Measurements from ENCODE around the gene CRPPA.

CRPPA gene

GRCh38 chr7:16422917-16423316 lies 1.6 kb upstream of the CRPPA start:
- H3K27ac ChIP-seq (ENCODE audit: low read depth, low read length): no peak overlapping the region
- no peaks in the 10 kb centered on the region for H3K36me3 ChIP-seq (ENCODE audit: control insufficient read depth, insufficient read depth, low read length)
- H3K4me3 ChIP-seq (ENCODE audit: low read depth, low read length): no peak overlapping the region
- peaks cover 21% of the 10 kb centered on the region for H3K27me3 ChIP-seq (ENCODE audit: control insufficient read depth, insufficient read depth, low read length)
- no peaks in the 10 kb centered on the region for H3K9me3 ChIP-seq (ENCODE audit: control insufficient read depth, insufficient read depth, low read length)
- no peak overlapping the region for H3K9ac ChIP-seq (ENCODE audit: low read depth, low read length)
- peaks cover 12% of the 10 kb centered on the region for H3K4me1 ChIP-seq (ENCODE audit: control insufficient read depth, insufficient read depth, low read length)

DNA sequence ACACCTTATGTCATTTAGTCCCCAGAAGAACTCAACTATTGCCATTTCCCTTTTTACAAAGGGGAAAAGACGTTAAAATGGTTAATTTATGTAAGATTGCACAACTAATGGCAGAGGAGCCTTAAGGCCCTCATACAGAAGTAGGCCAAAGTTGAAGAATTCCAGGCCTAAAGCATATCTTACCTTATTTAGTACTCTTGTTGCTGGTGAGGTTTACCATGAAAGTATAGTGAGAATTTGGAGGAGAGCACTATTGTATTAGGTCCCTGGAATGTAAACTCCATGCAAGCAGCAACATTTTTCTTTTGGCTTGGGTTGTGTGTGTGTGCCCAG lies 731 bp upstream of the CRPPA start:
- Histone ChIP-seq H3K27ac (ENCODE audit: low read depth, low read length) (peak overlapping the region; percentile 40), H3K4me1 (ENCODE audit: control insufficient read depth, insufficient read depth, low read length) (peaks cover 12% of the 10 kb centered on the region), H3K9ac (ENCODE audit: low read depth, low read length) (no peak overlapping the region), H3K36me3 (ENCODE audit: control insufficient read depth, insufficient read depth, low read length) (no peaks in the 10 kb centered on the region), H3K27me3 (ENCODE audit: control insufficient read depth, insufficient read depth, low read length) (peaks cover 21% of the 10 kb centered on the region), H3K9me3 (ENCODE audit: control insufficient read depth, insufficient read depth, low read length) (no peaks in the 10 kb centered on the region), H3K4me3 (ENCODE audit: low read depth, low read length) (peak overlapping the region; percentile 67; the same call in 1 of the 2 replicates)

DNA sequence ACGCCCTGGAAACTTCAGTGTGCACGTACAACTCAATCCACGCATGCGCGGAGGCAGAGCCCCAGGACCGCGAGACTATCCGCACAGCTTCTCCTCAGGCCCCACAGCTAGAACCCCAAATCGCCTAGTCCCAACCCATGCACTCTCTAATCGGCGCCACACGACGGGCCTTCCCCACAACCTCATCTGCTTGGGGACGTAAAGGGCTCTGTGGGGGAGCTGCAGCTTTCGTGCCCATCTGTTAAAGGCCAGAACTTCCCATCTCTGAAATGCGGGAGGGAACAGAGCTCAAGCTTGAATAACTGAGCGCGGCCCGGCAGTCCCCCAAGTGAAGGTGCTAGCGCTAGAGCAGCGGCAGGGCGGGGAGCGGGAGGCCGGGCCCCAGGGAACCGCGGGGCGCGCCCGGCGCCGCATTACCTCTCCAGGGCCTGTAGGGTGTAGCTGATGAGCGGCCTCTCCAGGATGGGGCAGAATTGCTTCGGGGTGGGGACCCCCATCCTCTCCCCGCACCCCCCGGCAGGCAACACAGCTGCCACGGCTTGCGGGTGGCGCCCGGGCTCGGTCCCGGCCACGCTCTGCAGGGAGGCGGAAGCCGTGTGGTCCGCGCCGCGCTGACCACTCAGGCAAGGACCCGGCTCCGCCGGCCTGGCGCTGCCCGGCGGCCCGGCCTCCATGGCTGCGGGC lies 547 bp downstream of the CRPPA start:
- Histone ChIP-seq H3K27me3 (ENCODE audit: control insufficient read depth, insufficient read depth, low read length) (peaks cover 21% of the 10 kb centered on the region), H3K9me3 (ENCODE audit: control insufficient read depth, insufficient read depth, low read length) (no peaks in the 10 kb centered on the region), H3K27ac (ENCODE audit: low read depth, low read length) (peak overlapping the region; percentile 73), H3K4me1 (ENCODE audit: control insufficient read depth, insufficient read depth, low read length) (peaks cover 12% of the 10 kb centered on the region), H3K36me3 (ENCODE audit: control insufficient read depth, insufficient read depth, low read length) (no peaks in the 10 kb centered on the region), H3K4me3 (ENCODE audit: low read depth, low read length) (peak overlapping the region; percentile 67), H3K9ac (ENCODE audit: low read depth, low read length) (peak overlapping the region; percentile 64)

GRCh38 chr7:16420329-16420648 lies 1.0 kb downstream of the CRPPA start:
- no peaks in the 10 kb centered on the region for H3K36me3 ChIP-seq (ENCODE audit: control insufficient read depth, insufficient read depth, low read length)
- peaks cover 21% of the 10 kb centered on the region for H3K27me3 ChIP-seq (ENCODE audit: control insufficient read depth, insufficient read depth, low read length)
- H3K4me3 ChIP-seq (ENCODE audit: low read depth, low read length): peak overlapping the region; percentile 67
- no peaks in the 10 kb centered on the region for H3K9me3 ChIP-seq (ENCODE audit: control insufficient read depth, insufficient read depth, low read length)
- H3K9ac ChIP-seq (ENCODE audit: low read depth, low read length): no peak overlapping the region; the same call in 1 of the 2 replicates
- no peak overlapping the region for H3K27ac ChIP-seq (ENCODE audit: low read depth, low read length)
- peaks cover 12% of the 10 kb centered on the region for H3K4me1 ChIP-seq (ENCODE audit: control insufficient read depth, insufficient read depth, low read length)

DNA sequence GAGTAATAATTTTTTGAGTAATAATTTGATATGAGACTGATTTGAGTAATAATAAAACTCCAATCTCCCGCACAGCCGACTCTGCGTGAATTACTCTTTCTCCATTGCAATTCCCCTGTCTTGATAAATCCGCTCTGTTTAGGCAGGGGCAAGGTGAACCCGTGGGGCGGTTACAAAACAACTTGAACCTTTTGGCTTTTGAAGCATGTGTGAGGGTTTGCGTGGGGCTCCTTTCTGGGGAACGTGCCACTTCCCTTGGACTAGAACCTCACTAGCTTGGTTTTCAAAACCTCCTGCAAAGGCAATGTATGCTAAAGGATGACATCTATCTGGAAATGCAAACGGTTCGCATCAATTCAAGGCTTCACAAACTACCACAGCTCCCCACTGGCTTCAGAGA lies 1.5 kb downstream of the CRPPA start:
- H3K4me1 ChIP-seq (ENCODE audit: control insufficient read depth, insufficient read depth, low read length): peaks cover 12% of the 10 kb centered on the region

DNA sequence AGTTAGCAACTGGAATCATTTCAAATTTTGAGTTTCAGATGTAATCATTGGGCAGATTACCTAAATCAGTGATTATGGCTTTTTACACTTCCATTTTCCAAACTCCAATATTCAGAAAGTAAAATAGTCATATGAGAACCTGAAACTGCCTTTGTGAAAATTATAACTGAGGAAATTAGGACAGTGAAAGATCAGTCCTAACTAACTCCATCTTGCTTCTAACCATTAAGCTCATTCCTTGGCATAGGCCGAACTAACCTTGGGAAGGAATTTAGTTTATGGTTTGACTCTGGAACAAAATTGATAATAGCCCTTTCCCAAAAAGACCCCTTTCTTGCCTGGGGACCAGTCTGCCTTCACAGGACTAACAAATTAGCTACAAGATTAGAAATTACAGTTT lies 2.2 kb downstream of the CRPPA start:
- no peaks in the 10 kb centered on the region for H3K36me3 ChIP-seq (ENCODE audit: control insufficient read depth, insufficient read depth, low read length)
- no peak overlapping the region for H3K4me3 ChIP-seq (ENCODE audit: low read depth, low read length)
- no peaks in the 10 kb centered on the region for H3K9me3 ChIP-seq (ENCODE audit: control insufficient read depth, insufficient read depth, low read length)
- H3K27me3 ChIP-seq (ENCODE audit: control insufficient read depth, insufficient read depth, low read length): peaks cover 21% of the 10 kb centered on the region
- peaks cover 12% of the 10 kb centered on the region for H3K4me1 ChIP-seq (ENCODE audit: control insufficient read depth, insufficient read depth, low read length)
- no peak overlapping the region for H3K9ac ChIP-seq (ENCODE audit: low read depth, low read length)
- H3K27ac ChIP-seq (ENCODE audit: low read depth, low read length): no peak overlapping the region

More for the DNA sequence above, 1.5 kb downstream of the CRPPA start:
- H3K27me3 ChIP-seq (ENCODE audit: control insufficient read depth, insufficient read depth, low read length): peaks cover 21% of the 10 kb centered on the region
- peak overlapping the region; percentile 67 for H3K4me3 ChIP-seq (ENCODE audit: low read depth, low read length)
- H3K27ac ChIP-seq (ENCODE audit: low read depth, low read length): no peak overlapping the region
- H3K36me3 ChIP-seq (ENCODE audit: control insufficient read depth, insufficient read depth, low read length): no peaks in the 10 kb centered on the region
- no peak overlapping the region for H3K9ac ChIP-seq (ENCODE audit: low read depth, low read length)
- no peaks in the 10 kb centered on the region for H3K9me3 ChIP-seq (ENCODE audit: control insufficient read depth, insufficient read depth, low read length)

DNA sequence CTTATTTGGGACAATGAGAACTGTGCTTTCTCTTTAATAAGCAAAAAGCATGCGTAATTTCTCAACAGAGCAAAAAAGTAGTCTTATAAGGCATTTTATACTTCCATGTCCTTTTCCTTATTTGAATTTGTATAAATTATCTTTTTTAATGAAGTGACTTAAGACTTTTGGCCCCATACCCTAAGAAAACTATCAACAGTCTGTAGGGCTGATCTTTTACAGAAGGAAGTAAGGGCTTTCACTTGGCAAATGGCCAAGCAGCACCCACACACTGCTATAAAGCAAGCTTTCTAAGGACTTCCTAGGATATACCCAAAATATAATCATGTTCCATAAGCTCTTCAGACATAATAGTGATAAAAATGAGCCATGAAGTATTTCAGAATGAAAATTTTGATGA lies 3.4 kb downstream of the CRPPA start:
- H3K27me3 ChIP-seq (ENCODE audit: control insufficient read depth, insufficient read depth, low read length): peaks cover 21% of the 10 kb centered on the region
- H3K9ac ChIP-seq (ENCODE audit: low read depth, low read length): no peak overlapping the region
- H3K4me1 ChIP-seq (ENCODE audit: control insufficient read depth, insufficient read depth, low read length): peaks cover 12% of the 10 kb centered on the region
- H3K9me3 ChIP-seq (ENCODE audit: control insufficient read depth, insufficient read depth, low read length): no peaks in the 10 kb centered on the region
- no peak overlapping the region for H3K27ac ChIP-seq (ENCODE audit: low read depth, low read length)
- H3K4me3 ChIP-seq (ENCODE audit: low read depth, low read length): no peak overlapping the region
- H3K36me3 ChIP-seq (ENCODE audit: control insufficient read depth, insufficient read depth, low read length): no peaks in the 10 kb centered on the region

GRCh38 chr7:16416289-16417282 lies 4.8 kb downstream of the CRPPA start:
- H3K4me3 ChIP-seq (ENCODE audit: low read depth, low read length): no peak overlapping the region
- H3K27me3 ChIP-seq (ENCODE audit: control insufficient read depth, insufficient read depth, low read length): peaks cover 9% of the 10 kb centered on the region
- H3K9ac ChIP-seq (ENCODE audit: low read depth, low read length): no peak overlapping the region
- no peaks in the 10 kb centered on the region for H3K9me3 ChIP-seq (ENCODE audit: control insufficient read depth, insufficient read depth, low read length)
- peaks cover 7% of the 10 kb centered on the region for H3K4me1 ChIP-seq (ENCODE audit: control insufficient read depth, insufficient read depth, low read length)
- no peaks in the 10 kb centered on the region for H3K36me3 ChIP-seq (ENCODE audit: control insufficient read depth, insufficient read depth, low read length)
- H3K27ac ChIP-seq (ENCODE audit: low read depth, low read length): no peak overlapping the region

DNA sequence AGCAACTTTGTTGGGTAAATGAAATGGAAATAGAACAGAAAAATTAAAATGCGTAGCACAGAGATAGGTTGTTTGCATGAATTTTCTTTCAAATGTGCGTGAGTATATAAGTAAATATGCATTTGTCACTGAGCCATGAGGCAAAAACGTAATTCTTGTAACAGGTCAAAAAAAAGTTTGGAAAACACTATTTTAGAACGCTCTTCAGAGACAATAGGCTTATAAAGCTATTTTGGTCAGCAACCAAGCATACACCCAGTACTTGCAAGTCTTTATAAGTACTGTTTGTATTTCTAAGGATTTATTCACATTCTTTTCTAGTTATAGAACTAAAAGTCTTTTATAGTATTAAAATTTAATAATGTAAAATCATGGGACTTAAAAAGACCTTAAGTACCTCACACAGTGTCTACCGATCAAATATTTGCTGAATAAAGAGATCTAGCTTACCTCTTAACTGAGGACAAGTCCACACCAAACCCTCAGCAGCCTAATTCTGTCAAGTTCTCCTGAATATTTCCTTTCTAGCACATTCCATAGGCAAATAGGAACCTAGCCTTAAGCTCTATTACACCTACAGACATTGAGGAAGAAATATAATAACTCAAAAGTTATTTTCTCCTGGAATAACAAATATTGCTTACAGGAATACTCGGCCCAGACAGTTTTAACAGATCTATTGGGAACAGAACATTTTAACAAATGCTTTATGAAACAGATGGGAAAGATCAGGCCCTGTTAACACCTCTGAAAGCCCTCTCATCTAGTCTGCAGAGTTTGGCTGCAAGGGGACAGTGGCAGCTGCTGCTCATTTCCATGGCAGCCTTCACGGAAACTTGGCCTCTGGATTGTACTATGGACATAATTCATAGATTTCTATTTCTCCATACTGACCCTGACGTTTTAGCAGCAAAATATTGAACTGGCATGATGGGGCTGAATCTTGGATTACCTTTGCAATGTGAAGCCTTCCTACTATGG lies 8.8 kb downstream of the CRPPA start:
- Histone ChIP-seq H3K9ac (ENCODE audit: low read depth, low read length) (no peak overlapping the region), H3K4me1 (ENCODE audit: control insufficient read depth, insufficient read depth, low read length) (no peaks in the 10 kb centered on the region), H3K27me3 (ENCODE audit: control insufficient read depth, insufficient read depth, low read length) (no peaks in the 10 kb centered on the region), H3K4me3 (ENCODE audit: low read depth, low read length) (no peak overlapping the region), H3K9me3 (ENCODE audit: control insufficient read depth, insufficient read depth, low read length) (no peaks in the 10 kb centered on the region), H3K36me3 (ENCODE audit: control insufficient read depth, insufficient read depth, low read length) (no peaks in the 10 kb centered on the region), H3K27ac (ENCODE audit: low read depth, low read length) (no peak overlapping the region)

DNA sequence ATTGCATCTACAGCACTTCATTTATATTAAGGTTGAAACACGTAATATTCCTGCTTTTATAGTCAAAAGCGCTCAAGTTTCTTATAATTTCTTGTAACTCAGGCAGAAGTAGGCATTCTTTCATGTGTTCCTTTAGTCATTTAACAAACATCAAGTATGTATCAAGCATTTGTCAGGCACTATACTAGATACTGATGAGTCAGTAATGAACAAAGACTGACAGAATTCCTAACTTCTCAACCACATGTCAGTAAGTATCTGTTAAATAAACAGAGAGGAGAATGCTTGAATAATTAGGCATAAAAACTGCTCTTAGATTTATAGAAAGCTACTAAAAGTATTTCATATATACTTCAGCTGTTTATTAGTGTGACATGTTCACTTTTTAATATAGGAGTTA lies 9.9 kb downstream of the CRPPA start:
- H3K36me3 ChIP-seq (ENCODE audit: control insufficient read depth, insufficient read depth, low read length): no peaks in the 10 kb centered on the region
- H3K27me3 ChIP-seq (ENCODE audit: control insufficient read depth, insufficient read depth, low read length): no peaks in the 10 kb centered on the region
- no peaks in the 10 kb centered on the region for H3K9me3 ChIP-seq (ENCODE audit: control insufficient read depth, insufficient read depth, low read length)
- no peak overlapping the region for H3K27ac ChIP-seq (ENCODE audit: low read depth, low read length)
- H3K4me1 ChIP-seq (ENCODE audit: control insufficient read depth, insufficient read depth, low read length): no peaks in the 10 kb centered on the region
- H3K9ac ChIP-seq (ENCODE audit: low read depth, low read length): no peak overlapping the region
- no peak overlapping the region for H3K4me3 ChIP-seq (ENCODE audit: low read depth, low read length)
